H9 (cell line): ENCODE results near the gene MRPS18B. TPM values are rescaled to one million over a fixed set of nuclear protein-coding genes. Genes with fewer than 3 reads are reported as not detected.

Experiments used
- DNase-seq: peaks from one replicate; pipeline ENCODE4 v3.0.0-alpha.2; 2017
- H2AFZ ChIP-seq: one replicate; pipeline ENCODE4 v1.6.1; 2013; ENCODE audit warnings: mild to moderate bottlenecking, low read length, control low read depth, moderate library complexity
- H2AK5ac ChIP-seq: 2 replicates; pipeline ENCODE4 v1.6.1; 2013; ENCODE audit warnings: low read length, control low read depth, mixed read lengths; ENCODE audit not compliant: insufficient read length
- H2BK120ac ChIP-seq: one replicate; pipeline ENCODE4 v1.6.1; 2013; ENCODE audit warnings: low read depth, mild to moderate bottlenecking, low read length, control low read depth, inconsistent platforms; ENCODE audit not compliant: poor library complexity, severe bottlenecking
- H2BK12ac ChIP-seq: 2 replicates; pipeline ENCODE4 v1.6.1; 2013; ENCODE audit warnings: low read length, control low read depth, mixed read lengths, low read depth; ENCODE audit not compliant: insufficient read length
- H2BK15ac ChIP-seq: 2 replicates; pipeline ENCODE4 v1.6.1; 2013; ENCODE audit warnings: low read depth, low read length, control low read depth
- H2BK20ac ChIP-seq: one replicate; pipeline ENCODE4 v1.6.1; 2013; ENCODE audit warnings: low read depth, mild to moderate bottlenecking, low read length, control low read depth, inconsistent platforms; ENCODE audit not compliant: poor library complexity, severe bottlenecking
- H2BK5ac ChIP-seq: 2 replicates; pipeline ENCODE4 v1.6.1; 2013; ENCODE audit warnings: low read length, control low read depth, mixed read lengths; ENCODE audit not compliant: insufficient read length
- H3K14ac ChIP-seq: 2 replicates; pipeline ENCODE4 v1.6.1; 2013; ENCODE audit warnings: low read length, control low read depth; ENCODE audit not compliant: insufficient read depth
- H3K18ac ChIP-seq: 2 replicates; pipeline ENCODE4 v1.6.1; 2013; ENCODE audit warnings: low read depth, mild to moderate bottlenecking, mixed read lengths, low read length, control low read depth; ENCODE audit not compliant: insufficient read length
- H3K23ac ChIP-seq: 2 replicates; pipeline ENCODE4 v1.6.1; 2013; ENCODE audit warnings: low read length, control low read depth, mixed read lengths, low read depth; ENCODE audit not compliant: insufficient read length
- H3K23me2 ChIP-seq: 2 replicates; pipeline ENCODE4 v1.6.1; 2013; ENCODE audit warnings: low read depth, mild to moderate bottlenecking, mixed read lengths, low read length, control low read depth; ENCODE audit not compliant: insufficient read length, poor library complexity, severe bottlenecking
- H3K27ac ChIP-seq: 2 replicates; pipeline ENCODE4 v1.5.1; 2013; ENCODE audit warnings: low read length, control low read depth, mixed read lengths, low read depth; ENCODE audit not compliant: insufficient read length
- H3K27me3 ChIP-seq: 2 replicates; pipeline ENCODE4 v1.6.1; 2013; ENCODE audit warnings: low read length, control low read depth, inconsistent platforms; ENCODE audit not compliant: insufficient read depth
- H3K4ac ChIP-seq: 2 replicates; pipeline ENCODE4 v1.6.1; 2013; ENCODE audit warnings: low read depth, mild to moderate bottlenecking, control low read depth, inconsistent platforms, low read length, moderate library complexity
- H3K4me1 ChIP-seq: 2 replicates; pipeline ENCODE4 v1.6.1; 2013; ENCODE audit warnings: low read length, control low read depth, inconsistent platforms; ENCODE audit not compliant: insufficient read depth
- H3K4me2 ChIP-seq: 2 replicates; pipeline ENCODE4 v1.6.1; 2013; ENCODE audit warnings: low read length, control low read depth, mixed read lengths; ENCODE audit not compliant: insufficient read length, insufficient read depth
- H3K56ac ChIP-seq: 2 replicates; pipeline ENCODE4 v1.6.1; 2013; ENCODE audit warnings: low read depth, mild to moderate bottlenecking, mixed read lengths, low read length, control low read depth; ENCODE audit not compliant: insufficient read length
- H3K79me1 ChIP-seq: 2 replicates; pipeline ENCODE4 v1.6.1; 2013; ENCODE audit warnings: low read depth, mild to moderate bottlenecking, moderate library complexity, low read length, control low read depth, inconsistent platforms; ENCODE audit not compliant: insufficient read depth, poor library complexity, severe bottlenecking
- H3K79me2 ChIP-seq: 2 replicates; pipeline ENCODE4 v1.6.1; 2013; ENCODE audit warnings: low read length, control low read depth, inconsistent platforms; ENCODE audit not compliant: insufficient read depth
- H3K9ac ChIP-seq: 2 replicates; pipeline ENCODE4 v1.6.1; 2013; ENCODE audit warnings: low read length, control low read depth, mixed read lengths; ENCODE audit not compliant: insufficient read length; ENCODE audit errors: extremely low read depth
- H3K9me3 ChIP-seq: one replicate; pipeline ENCODE4 v1.6.1; 2013; ENCODE audit warnings: low read depth, low read length, inconsistent platforms; ENCODE audit not compliant: control insufficient read depth
- H3T11ph ChIP-seq: one replicate; pipeline ENCODE4 v1.6.1; 2013; ENCODE audit warnings: mild to moderate bottlenecking, low read length, control low read depth, inconsistent platforms
- H4K20me1 ChIP-seq: one replicate; pipeline ENCODE4 v1.6.1; 2013; ENCODE audit not compliant: control insufficient read depth, insufficient read length, insufficient read depth
- H4K5ac ChIP-seq: 2 replicates; pipeline ENCODE4 v1.6.1; 2013; ENCODE audit warnings: low read depth, mild to moderate bottlenecking, mixed read lengths, low read length, control low read depth; ENCODE audit not compliant: insufficient read length
- H4K8ac ChIP-seq: replicated peaks from 2 replicates; pipeline ENCODE4 v1.6.1; 2013; ENCODE audit warnings: low read length, control low read depth, mixed read lengths, low read depth; ENCODE audit not compliant: insufficient read length
- H4K91ac ChIP-seq: 2 replicates; pipeline ENCODE4 v1.6.1; 2013; ENCODE audit warnings: low read depth, mild to moderate bottlenecking, moderate library complexity, mixed read lengths, low read length, control low read depth; ENCODE audit not compliant: insufficient read length
- H3K27ac Mint-ChIP-seq, 3 experiments: 2 replicates in 2 of 3; 3 replicates in 1 of 3; pipeline ENCODE4 v1.8.0; 2020 to 2021; ENCODE audit warnings: mixed read lengths in 3 of 3, mild to moderate bottlenecking in 1 of 3, moderate library complexity in 1 of 3
- H3K27me3 Mint-ChIP-seq: 2 replicates; pipeline ENCODE4 v1.8.0; 2021; ENCODE audit warnings: low read depth, mild to moderate bottlenecking, moderate library complexity, mixed read lengths
- H3K36me3 Mint-ChIP-seq, 3 experiments: 2 replicates in 2 of 3; 3 replicates in 1 of 3; pipeline ENCODE4 v1.8.0; 2020 to 2021; ENCODE audit warnings: low read depth in 3 of 3, mixed read lengths in 3 of 3; ENCODE audit not compliant: insufficient read depth in 1 of 3
- H3K4me1 Mint-ChIP-seq, 2 experiments: 2 replicates each; pipeline ENCODE4 v1.8.0; 2020; ENCODE audit warnings: mixed read lengths in 2 of 2
- H3K4me3 Mint-ChIP-seq, 2 experiments: 2 replicates in 1 of 2; 3 replicates in 1 of 2; pipeline ENCODE4 v1.8.0; 2020 to 2021; ENCODE audit warnings: mild to moderate bottlenecking in 2 of 2, mixed read lengths in 2 of 2, moderate library complexity in 1 of 2
- H3K9me3 Mint-ChIP-seq, 2 experiments: 2 replicates in 1 of 2; 3 replicates in 1 of 2; pipeline ENCODE4 v1.8.0; 2020; ENCODE audit warnings: mild to moderate bottlenecking in 2 of 2, mixed read lengths in 2 of 2, moderate library complexity in 1 of 2
- WGBS: extraction: QIAGEN DNeasy Blood & Tissue Kit; methylation state at CpG from one replicate; pipeline ENCODE4 v1.1.7; 2013; ENCODE audit warnings: missing lambda C conversion rate, low lambda C conversion rate, mixed read lengths; ENCODE audit not compliant: insufficient read length; ENCODE audit errors: extremely low coverage; 5-methylcytosine and 5-hydroxymethylcytosine counted together
- total RNA-seq: library from RNA; stranded (reverse); gene quantifications from 2 replicates; pipeline ENCODE4 v1.2.1, GENCODE V29; 2021
- TF ChIP-seq, protein P1 (sequence below): fragments of 200-600 bp; sonication (generic); conservative IDR thresholded peaks from 3 replicates; pipeline ENCODE4 v1.8.0; 2021; ENCODE audit warnings: antibody characterized with exemption, mild to moderate bottlenecking

The MRPS18B gene
- total RNA-seq, 1 experiment from 2014 or later = 54.0 TPM

- Histone ChIP-seq H3K56ac (no peak overlapping the region), H3K27me3 (no peaks in the 10 kb centered on the region), H4K5ac (no peak overlapping the region), H3K9ac (no peak overlapping the region), H3K9me3 (no peaks in the 10 kb centered on the region), H3K79me1 (peaks cover 2% of the 10 kb centered on the region), H2AK5ac (no peak overlapping the region), H3K27ac (no peak overlapping the region), H2BK120ac (no peak overlapping the region), H2BK15ac (no peak overlapping the region), H3K14ac (no peak overlapping the region), H3K4me1 (no peaks in the 10 kb centered on the region), H2AFZ (no peak overlapping the region), H2BK12ac (no peak overlapping the region), H4K91ac (no peak overlapping the region), H3K4ac (no peak overlapping the region), H4K20me1 (no peaks in the 10 kb centered on the region), H4K8ac (no peak overlapping the region), H2BK20ac (no peak overlapping the region), H3K4me2 (peak overlapping the region; percentile 76), H3K23ac (no peak overlapping the region), H2BK5ac (no peak overlapping the region), H3K23me2 (peaks cover 8% of the 10 kb centered on the region), H3K79me2 (no peaks in the 10 kb centered on the region), H3K18ac (no peak overlapping the region), H3T11ph (no peak overlapping the region)
- Mint-ChIP-seq H3K4me3 (peak overlapping the region; percentile 85 to 94), H3K9me3 (no peaks in the 10 kb centered on the region), H3K4me1 (peaks cover 14 to 17% of the 10 kb centered on the region in 2 experiments), H3K27ac (peak overlapping the region in 1 of 3 experiments; percentile 53; a peak in 2 of 7 replicates), H3K27me3 (no peaks in the 10 kb centered on the region), H3K36me3 (peaks cover 12 to 61% (median 55%) of the 10 kb centered on the region in 3 experiments)
- DNase-seq = no peak
- no CpG with 5 or more reads among the region's 1 CpG for WGBS
- TF ChIP-seq, protein P1, sequence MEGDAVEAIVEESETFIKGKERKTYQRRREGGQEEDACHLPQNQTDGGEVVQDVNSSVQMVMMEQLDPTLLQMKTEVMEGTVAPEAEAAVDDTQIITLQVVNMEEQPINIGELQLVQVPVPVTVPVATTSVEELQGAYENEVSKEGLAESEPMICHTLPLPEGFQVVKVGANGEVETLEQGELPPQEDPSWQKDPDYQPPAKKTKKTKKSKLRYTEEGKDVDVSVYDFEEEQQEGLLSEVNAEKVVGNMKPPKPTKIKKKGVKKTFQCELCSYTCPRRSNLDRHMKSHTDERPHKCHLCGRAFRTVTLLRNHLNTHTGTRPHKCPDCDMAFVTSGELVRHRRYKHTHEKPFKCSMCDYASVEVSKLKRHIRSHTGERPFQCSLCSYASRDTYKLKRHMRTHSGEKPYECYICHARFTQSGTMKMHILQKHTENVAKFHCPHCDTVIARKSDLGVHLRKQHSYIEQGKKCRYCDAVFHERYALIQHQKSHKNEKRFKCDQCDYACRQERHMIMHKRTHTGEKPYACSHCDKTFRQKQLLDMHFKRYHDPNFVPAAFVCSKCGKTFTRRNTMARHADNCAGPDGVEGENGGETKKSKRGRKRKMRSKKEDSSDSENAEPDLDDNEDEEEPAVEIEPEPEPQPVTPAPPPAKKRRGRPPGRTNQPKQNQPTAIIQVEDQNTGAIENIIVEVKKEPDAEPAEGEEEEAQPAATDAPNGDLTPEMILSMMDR = no peak
Observed at GRCh38 chr6:30645989-30646388, 28.3 kb downstream of the MRPS18B start.
